ENCODE results near the gene HCAR1. TPM values are rescaled to one million over a fixed set of nuclear protein-coding genes. Genes with fewer than 3 reads are reported as not detected.

Gene HCAR1
- total RNA-seq, 2 donors from 2014 or later, result 0.12 TPM; not detected in 1

DNA sequence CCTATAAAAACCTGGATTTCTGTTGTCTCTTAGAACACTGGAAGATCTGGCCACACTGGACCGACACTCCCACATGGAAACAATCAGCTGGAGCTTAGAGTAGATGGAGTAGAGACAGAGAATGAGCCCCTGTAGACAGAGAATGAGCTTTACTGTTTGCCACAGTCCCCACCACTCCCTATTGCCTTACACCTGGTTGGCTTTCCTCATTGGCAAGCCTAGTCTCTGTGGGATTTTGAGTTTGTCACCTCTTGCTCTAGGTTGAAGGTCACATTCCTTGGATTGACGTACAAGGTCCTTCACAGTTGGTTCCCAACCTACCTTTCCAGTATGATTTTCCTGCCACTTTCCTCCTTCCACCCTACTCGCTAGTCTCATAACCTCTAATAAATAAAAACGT is 2.0 kb upstream of the HCAR1 start:
- Histone ChIP-seq H3K4me1 (no peaks in the 10 kb centered on the region), H3K27me3 (no peaks in the 10 kb centered on the region), H3K36me3 (no peaks in the 10 kb centered on the region), H3K4me3 (no peak overlapping the region), H3K27ac (no peak overlapping the region), H3K9me3 (no peaks in the 10 kb centered on the region)
- TF ChIP-seq CTCF (IDR thresholded peaks at IDR 0.05), result no peak
- no peak for DNase-seq (ENCODE audit: low spot score)

DNA sequence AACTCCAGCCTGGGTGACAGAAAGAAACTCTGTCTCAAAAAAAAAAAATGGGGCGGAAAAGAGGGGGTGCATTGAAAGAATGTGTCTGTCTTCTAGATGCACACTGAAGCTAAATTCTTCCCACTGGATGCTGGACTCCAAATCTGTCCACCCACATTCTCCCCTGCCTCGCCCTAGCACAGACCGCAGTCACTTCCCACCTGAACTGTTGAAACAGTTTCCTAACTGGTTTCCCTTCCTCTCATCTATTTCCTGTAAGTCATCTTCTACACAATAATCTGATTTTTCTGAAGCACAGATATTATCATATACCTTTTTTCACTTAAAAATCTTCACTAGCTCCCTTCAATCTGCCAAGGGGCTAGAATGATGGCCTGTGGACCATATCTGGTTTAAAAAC is 1.5 kb upstream of the HCAR1 start:
- Histone ChIP-seq H3K27me3 (no peaks in the 10 kb centered on the region), H3K4me3 (no peak overlapping the region), H3K36me3 (no peaks in the 10 kb centered on the region), H3K4me1 (no peaks in the 10 kb centered on the region), H3K27ac (no peak overlapping the region), H3K9me3 (no peaks in the 10 kb centered on the region)
- DNase-seq (ENCODE audit: low spot score), result no peak
- no peak for TF ChIP-seq CTCF (IDR thresholded peaks at IDR 0.05)

GRCh38 chr12:122729583-122730214 is 945 bp downstream of the HCAR1 start:
- no peak for DNase-seq (ENCODE audit: low spot score)
- H3K4me1 ChIP-seq, result no peaks in the 10 kb centered on the region
- no peak for TF ChIP-seq CTCF (IDR thresholded peaks at IDR 0.05)
- H3K27ac ChIP-seq, result no peak overlapping the region
- no peaks in the 10 kb centered on the region for H3K27me3 ChIP-seq
- no peaks in the 10 kb centered on the region for H3K9me3 ChIP-seq
- H3K36me3 ChIP-seq, result no peaks in the 10 kb centered on the region
- H3K4me3 ChIP-seq, result no peak overlapping the region

GRCh38 chr12:122726080-122726558 is 4.5 kb downstream of the HCAR1 start:
- Histone ChIP-seq H3K27me3 (no peaks in the 10 kb centered on the region), H3K27ac (no peak overlapping the region), H3K36me3 (no peaks in the 10 kb centered on the region), H3K4me1 (no peaks in the 10 kb centered on the region), H3K4me3 (no peak overlapping the region), H3K9me3 (no peaks in the 10 kb centered on the region)
- no peak for TF ChIP-seq CTCF (IDR thresholded peaks at IDR 0.05)
- no peak for DNase-seq (ENCODE audit: low spot score)

- Histone ChIP-seq H3K4me1 (no peaks in the 10 kb centered on the region), H3K9me3 (no peaks in the 10 kb centered on the region), H3K27me3 (no peaks in the 10 kb centered on the region), H3K4me3 (no peak overlapping the region), H3K36me3 (no peaks in the 10 kb centered on the region), H3K27ac (no peak overlapping the region)
- no peak for TF ChIP-seq CTCF (IDR thresholded peaks at IDR 0.05)
- DNase-seq (ENCODE audit: low spot score), result no peak
These were observed 5.1 kb downstream of the HCAR1 start for GRCh38 chr12:122725452-122726079.
